Omental fat pad (tissue), 4 donors: Measurements from ENCODE around the gene LILRB4. TPM values are rescaled to one million over a fixed set of nuclear protein-coding genes. Genes with fewer than 3 reads are reported as not detected.
"Not testable (repeated sequence)": the region's sequence is repeated elsewhere in the genome, so short reads cannot be mapped to it uniquely, and the experiment has no call there.

Experiments used
- ATAC-seq: fragments of 150-250 bp; one replicate; pipeline ENCODE4 v1.9.1; 2016; ENCODE audit warnings: mild to moderate bottlenecking, moderate library complexity; ENCODE audit not compliant: low FRiP score
- DNase-seq: peaks from one replicate; pipeline ENCODE4 v3.0.0-alpha.2; 2019; ENCODE audit warnings: low spot score
- CTCF ChIP-seq, 3 donors: fragments of 450-650 bp; IDR thresholded peaks; one replicate each; pipeline ENCODE4 v1.5.1; 2016 to 2017; ENCODE audit warnings: antibody characterized with exemption in 3 of 3, mild to moderate bottlenecking in 3 of 3, moderate library complexity in 2 of 3
- total RNA-seq, 4 donors: library from RNA; depleted of rRNA; stranded (reverse); fragments of >200 nt; gene quantifications; one replicate each; pipeline ENCODE4 v1.1.0, GENCODE V29; 2016

LILRB4 gene
- total RNA-seq, 4 donors from 2014 or later = 7.8 to 36.7 (median 10.4) TPM

GRCh38 chr19:54670576-54671357 lies 8.0 kb downstream of the LILRB4 start:
- DNase-seq = no peak
- TF ChIP-seq CTCF (IDR thresholded peaks at IDR 0.05) = no peak
- no peak for ATAC-seq

DNA sequence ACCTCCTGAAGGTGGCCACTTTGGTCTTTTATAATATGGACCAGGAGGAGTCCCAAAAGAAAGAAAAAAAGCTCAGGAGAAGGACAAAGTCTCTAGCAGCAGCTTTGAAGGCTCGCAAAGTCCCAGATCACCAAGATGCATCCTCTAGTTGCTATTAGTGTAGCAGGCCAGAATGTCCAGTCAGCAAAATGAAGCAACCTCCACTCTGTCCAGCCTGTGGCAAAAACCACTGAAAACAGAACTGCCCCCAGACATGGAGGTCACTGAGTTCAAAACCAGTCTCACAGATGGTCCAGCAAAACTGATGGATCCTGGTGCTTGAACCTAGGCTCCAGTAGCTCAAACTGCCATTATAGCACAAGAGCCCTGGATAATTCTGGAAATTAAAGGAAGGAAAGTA lies 10.4 kb downstream of the LILRB4 start:
- no peak for TF ChIP-seq CTCF (IDR thresholded peaks at IDR 0.05)
- no peak for DNase-seq
- ATAC-seq = no peak

- ATAC-seq (no peak), DNase-seq (no peak)
- no peak for TF ChIP-seq CTCF (IDR thresholded peaks at IDR 0.05)
Measured at GRCh38 chr19:54674021-54674617, 11.3 kb downstream of the LILRB4 start.

GRCh38 chr19:54676210-54676834 lies 13.5 kb downstream of the LILRB4 start:
- not testable (repeated sequence) for ATAC-seq, DNase-seq

DNA sequence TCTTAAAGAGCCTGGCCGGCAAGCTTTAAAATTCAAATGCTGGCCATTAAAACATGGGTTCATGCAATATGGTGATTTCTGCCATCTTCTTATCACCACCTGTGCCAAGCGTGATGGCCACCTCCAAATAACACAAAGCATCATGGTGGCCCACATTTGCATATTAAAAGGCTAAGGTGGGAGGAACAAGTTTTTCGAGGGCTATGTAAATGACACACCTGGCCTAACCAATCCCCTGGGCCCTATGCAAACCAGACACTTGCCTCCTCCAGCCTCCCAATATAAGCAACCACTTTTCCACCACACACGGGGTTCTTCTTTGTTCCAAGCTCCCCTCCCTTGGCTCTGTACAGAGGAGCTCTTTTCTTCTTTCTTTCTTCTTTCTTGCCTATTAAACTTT lies 14.4 kb downstream of the LILRB4 start:
- no peak for ATAC-seq
- no peak for TF ChIP-seq CTCF (IDR thresholded peaks at IDR 0.05)
- DNase-seq = no peak

- DNase-seq, ATAC-seq: not testable (repeated sequence)
Measured at GRCh38 chr19:54681596-54681995, 18.8 kb downstream of the LILRB4 start.

DNA sequence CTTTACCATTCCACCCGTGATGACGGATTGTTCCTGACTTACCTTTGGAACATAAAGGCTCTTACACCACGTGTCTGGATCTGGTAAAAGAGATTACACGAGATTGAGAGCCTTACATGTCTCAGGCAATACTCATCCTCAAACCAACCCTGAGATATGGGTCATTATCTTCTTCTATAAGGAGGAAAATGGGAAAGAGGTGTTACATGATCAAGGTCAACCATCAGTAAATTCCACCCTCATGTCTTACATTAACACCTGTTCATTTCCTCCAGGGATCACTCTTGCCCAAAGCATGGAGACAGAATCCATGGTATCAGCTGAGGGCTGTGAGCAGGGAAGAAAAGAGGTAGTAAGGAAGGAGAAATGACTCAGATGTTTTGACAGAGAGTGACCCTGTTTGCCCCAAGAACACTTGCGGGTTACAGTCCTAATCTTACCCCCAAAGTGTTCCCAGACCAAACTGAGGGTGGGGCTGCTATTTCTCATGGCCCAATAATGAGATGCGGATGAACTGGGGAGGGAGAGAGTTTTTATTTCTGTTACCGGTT lies 19.6 kb downstream of the LILRB4 start:
- DNase-seq = no peak
- ATAC-seq = no peak
- no peak for TF ChIP-seq CTCF (IDR thresholded peaks at IDR 0.05)
